Measurements from ENCODE around the gene NCOR2.

NCOR2 gene

DNA sequence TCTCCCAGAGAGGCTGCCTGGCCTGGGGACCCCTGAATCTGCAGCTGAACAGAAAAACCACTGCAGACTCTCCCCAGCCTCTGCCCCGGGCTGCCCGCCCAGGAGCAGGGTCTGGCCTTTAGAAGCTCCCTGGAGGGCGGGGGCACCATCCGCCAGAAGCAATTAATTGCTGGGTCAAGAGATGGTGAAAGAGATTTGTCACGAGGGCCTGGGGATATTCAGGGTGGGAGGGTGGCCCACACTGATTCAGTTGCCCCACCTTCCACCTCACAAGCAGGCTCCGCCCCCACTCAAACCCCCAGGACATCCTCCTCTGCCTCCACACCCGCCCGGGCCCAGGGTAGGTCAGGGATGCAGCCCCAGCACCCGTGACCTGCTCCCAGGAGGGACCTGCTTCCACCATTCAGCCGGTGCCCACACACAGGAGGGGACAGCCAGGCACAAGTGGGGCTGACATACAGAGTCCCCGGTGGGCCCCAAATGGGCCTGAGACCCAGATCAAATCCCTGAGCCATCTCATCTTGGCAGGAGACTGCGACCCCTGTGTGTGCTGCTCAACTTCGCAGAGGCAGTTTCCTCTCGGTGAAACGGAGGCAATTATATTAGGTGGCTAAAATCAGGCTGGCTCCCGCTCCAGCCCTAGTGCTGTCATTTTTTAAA lies 23.0 kb downstream of the NCOR2 start:
- no peak for DNase-seq (ENCODE audit: low read depth)

DNA sequence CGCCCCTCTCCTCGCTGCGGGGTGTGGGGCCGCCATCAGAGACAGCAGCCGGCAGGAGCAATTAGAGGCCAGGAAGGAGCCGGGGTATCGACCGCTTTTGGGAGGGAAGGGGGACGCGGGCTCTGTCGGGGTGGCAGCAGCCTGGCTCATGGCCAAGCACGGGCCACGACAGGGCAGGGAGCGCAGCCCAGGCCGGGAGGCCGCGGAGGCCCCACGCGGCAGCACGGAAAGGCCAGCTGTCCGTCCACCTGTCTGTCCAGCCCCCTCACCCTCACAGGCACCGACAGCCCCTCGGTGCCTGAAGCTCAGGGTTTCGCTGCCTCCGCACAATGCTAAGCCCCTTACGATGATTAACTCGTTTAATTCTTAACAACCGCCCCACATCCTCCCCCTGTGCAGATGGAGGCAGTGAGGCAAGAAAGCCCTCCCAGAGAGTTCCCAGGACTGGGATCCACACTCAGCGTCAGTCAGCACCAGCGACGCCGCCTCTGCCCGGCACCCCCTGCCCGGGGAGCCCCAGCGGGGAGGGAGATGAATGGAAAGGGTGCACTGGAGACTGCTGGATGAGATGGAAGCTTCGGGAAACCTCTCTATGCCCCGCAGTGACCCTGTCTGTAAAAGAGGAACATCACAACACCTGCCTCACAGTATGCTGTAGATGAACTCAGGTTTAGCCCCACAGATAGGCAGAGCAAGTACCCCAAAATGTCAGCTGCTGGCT lies 23.7 kb downstream of the NCOR2 start:
- DNase-seq (ENCODE audit: low read depth): no peak

DNA sequence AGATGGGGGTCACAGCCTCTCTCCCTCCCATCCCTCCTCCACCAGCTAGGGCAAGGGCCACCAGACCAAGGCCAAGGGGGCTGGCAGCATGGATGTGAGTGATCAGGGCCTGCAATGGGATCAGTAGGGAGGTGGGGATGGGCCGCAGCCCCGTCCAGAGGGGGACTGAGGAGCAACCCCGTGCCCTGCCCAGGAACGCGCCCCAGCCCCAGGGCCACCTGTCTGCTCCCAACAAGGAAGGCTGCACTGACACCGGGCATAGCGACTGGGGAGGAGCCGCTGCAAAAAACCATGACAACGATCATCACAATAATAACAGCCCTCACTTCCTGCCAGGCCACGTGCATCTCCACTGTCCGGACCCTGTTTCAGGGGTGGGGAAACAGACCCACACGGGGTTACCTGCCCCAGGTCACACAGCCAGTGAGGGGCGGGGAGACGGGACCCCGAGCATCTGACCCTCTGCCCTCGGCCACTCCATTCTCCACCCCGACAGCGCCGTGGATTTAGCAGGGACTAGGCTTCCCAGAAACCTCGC lies 24.3 kb downstream of the NCOR2 start:
- no peak for DNase-seq (ENCODE audit: low read depth)

DNA sequence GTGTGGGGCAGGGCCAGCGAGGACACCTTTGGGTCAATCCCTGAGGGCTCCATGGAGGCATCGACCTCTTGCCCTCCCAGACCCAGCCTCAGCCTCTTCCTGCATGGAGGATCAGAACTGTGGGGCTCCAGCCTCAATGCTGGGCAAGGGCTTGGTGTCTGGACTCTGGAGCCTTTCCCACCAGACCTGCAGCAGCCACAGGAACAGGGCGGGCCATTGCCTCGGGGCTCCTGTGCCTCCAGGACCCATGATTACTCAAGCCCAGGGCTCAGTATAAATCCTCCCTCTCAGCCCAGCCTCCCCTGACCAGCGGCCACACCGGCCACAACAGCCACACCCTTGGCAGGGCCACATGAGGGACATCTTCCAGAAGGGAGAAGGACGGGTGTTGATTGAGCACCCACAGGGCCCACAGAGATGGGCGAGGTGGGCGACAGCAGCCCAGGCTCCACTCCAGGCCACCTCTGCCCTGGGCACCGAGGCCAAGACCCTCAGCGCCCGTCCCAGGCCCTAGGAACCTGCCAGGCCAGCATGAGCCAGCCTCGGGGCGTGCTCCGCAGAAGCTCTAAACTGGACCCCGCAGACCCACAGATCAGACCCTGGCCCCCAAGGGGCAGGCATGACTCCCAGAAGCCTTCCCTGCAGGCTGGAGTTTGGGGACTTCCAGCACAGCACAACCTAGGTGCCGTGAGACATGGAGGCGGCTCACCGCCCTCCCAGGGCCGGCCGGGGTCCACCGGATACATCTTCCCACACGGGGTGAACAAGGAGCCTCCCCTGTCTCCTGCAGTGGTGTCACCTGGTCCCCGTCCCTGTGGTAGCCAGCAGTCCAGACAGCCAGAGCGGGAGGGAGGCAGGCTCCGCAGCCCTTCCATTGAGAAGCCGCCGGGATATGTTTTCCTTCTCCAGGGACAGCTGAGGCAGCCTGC lies 25.1 kb downstream of the NCOR2 start:
- DNase-seq (ENCODE audit: low read depth): no peak

DNA sequence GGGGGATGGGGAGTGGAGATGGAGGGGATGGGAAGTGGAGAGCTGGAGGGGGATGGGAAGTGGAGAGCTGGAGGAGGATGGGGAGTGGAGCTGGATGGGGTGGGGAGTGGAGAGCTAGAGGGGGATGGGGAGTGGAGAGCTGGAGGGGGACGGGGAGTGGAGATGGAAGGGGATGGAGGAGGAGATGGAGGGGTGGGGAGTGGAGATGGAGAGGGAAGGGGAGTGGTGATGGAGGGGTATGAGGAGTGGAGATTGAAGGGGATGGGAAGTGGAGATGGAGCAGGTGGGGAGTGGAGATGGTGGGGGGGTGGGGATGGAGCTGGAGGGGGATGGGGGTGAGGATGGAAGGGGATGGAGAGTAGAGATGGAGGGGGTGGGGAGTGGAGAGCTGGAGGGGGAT lies 26.1 kb downstream of the NCOR2 start:
- DNase-seq (ENCODE audit: low read depth): no peak

DNA sequence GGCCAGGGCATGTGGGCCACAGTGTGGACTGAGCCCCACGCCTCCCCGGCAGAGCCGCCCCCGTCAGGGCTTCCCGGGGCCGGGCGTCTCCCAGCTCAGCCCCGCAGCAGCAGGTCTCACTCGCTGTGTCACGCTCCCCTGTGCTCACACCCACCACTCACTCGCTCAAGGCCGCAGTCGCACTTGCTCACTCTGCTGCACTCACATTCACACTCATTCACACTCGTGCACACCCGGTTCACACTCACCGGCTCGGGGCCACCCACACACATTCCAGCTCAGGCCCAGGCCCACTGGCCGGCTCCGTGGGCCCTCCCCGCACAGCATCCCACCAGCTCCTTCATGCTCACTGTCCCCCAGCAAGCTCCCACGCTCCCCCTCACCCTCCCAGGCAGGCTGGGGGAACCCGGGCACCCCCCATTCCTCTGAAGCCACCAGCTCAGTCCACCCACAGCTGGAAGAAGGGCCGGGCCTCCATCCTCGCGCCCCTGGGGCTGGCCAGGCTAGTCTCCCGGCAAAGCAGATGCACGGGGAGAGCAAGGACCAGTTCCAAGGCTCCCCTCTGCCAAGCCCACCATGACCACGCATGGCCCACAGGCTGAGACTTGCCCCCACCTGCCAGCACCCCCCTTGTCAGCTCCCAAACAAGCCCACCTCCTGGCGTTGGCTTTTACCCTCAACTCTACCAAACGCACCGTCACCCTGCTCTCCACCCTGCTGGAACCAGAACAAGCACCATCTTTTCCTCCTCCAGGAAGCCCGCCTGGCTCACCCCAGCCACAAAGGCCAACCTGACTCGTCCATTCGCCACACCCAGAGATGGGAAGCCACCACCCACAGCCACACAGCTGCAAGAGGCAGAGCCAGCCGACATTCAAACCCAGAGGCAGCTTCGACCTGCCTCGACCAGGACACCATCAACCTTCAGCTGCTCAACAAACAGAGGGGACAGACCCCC lies 28.0 kb downstream of the NCOR2 start:
- DNase-seq (ENCODE audit: low read depth): no peak

DNA sequence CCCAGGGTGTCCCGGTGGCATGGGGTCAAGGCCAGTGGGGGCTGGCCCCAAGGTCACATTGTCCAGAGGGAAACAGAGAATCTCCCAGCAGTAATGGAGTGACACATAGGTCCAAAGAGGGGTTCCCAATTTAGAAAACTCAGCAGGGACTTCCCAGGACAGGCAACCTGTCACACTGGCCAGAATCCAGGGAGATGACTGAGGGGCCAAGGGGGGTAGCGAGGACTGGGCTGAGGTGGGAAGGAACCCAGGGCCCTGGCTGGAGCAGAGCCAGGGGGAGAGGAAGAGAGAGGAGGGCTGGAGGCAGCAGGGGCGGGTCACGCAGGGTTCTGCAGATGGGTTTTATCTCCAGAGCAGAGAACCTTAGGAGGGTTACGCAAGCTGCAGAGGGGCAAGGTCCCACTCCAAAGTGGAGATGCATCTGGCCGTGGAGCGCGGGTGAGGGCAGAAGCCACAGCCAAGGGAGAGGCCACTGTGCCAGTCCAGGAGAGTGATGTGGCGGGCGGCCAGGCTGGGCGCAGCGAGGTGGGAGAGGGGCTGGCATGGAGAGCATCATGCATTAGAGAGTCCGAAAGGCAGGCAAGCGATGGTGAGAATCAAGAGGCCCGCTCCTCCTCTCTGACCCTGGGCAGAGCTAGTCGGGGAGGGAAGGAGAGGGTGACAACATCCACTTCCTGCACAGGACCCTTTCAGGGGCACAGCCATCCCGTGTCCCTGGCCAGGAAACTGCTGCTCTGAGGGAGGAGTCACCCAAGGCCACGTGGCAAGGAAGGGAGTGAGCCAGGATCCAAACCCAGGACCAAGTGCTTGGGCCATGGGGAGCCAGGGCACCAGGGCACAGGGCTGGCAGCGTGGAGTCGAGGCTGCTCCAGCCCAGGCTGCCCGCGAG lies 29.0 kb downstream of the NCOR2 start:
- DNase-seq (ENCODE audit: low read depth): no peak

DNA sequence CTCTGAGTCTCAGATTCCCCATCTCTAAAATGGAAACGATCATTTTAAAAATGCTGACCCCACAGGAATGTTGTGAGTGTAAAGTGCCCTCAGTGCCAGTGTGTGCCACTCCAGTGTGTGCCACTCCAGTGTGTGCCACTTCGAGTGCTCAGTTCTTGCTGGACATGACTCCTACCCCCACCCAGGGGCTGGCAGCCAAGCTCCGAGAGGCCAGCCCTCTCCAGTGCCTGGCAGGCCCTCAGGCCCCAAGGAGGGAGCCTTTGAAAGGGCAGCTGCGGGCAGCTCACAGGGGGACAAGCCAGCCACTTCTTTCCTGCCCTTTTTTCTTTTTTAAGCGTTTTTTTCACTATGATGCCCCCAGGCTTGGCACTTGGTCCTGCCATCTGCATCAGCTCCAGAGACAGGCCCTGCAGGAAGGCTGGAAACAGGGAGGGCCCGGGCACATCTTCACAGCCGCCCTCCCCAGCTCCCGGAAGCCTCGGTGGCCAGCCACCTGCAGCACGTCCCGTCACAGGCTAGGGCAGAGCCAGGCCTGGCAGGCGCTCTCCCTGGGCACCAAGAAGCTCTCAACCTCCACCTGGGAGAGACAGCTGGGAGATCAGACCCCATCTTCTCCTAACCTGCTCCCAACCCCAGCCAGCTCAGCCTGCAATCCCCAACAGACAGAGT lies 29.8 kb downstream of the NCOR2 start:
- no peak for DNase-seq (ENCODE audit: low read depth)

DNA sequence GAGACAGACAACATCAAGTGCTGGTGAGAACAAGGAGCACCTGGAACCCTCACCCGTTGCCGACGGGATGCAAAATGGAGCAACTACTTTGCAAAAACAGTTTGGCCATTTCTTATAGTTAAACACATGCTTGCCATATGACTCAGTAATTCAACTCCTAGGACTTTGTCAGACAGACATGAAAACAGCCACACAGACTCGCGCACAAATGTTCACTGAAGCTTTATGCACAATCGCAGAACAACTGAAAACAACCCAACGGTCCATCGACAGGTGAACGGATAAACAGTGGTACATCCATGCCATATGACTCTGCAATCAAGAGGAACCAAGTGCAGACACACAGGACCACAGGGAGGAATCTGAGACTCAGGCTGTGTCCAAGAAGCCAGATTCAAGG lies 30.8 kb downstream of the NCOR2 start:
- no peak for DNase-seq (ENCODE audit: low read depth)

DNA sequence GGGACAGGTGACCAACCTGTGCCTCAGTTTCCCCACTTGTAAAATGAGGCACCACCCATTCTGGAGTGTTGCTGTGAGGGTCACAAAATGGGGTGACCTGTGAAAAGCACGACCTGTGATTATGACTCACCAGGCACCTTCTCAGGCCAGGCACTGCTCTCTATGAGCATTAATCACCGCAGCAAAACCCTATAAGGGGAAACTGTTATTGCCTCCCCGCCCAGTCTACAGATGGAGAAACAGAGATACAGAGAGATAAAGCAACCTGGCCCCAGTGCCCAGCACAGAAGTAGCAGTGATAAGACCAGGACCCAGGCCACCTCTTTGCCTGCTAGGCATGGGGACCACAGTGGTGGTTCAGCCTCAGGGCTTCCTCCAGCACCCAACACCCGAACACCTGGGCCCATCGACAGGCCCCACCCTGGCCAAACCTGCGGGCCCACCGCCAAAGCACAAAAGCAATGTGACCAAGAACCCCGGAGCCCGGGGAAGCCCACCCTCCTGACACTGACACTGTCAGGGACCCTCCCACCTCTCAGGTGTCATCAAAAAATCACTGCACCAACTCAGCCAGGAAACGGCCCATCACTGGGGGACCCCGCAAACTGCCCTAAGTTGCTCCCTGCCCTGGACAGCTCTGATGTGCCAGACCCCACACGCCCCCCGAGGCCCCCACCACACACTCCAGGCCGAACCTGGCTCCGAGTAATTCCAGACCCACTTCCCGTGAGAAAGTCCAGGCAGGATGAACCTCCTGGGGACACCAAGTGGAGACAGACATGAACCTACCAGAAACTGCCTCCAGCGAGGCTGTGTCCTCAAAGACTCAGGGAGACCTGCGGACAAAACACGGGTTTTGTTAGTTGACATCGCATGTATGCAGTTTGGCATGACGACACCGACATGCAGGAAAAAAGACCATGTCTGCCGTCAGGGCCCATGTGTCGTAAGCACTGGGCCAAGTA lies 32.4 kb downstream of the NCOR2 start:
- DNase-seq (ENCODE audit: low read depth): no peak

DNA sequence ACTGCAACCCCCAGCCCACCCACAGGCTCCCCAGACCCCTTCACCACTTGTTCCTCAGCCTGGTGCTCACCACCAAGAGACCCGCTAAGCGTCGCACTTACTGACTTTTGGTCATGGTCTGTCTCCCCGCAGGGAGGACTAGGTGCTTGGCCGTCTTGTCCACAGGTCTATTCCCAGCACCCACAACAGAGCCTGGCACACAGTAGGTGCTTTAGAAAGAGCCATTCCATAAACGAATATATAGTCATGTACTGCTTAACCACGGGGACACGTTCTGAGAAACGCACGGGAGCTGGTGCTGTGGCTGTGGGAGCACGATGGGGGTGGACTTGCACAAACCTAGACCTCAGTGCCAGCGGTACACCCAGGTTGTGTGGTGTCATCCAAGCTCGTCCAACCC lies 34.0 kb downstream of the NCOR2 start:
- DNase-seq (ENCODE audit: low read depth): no peak

DNA sequence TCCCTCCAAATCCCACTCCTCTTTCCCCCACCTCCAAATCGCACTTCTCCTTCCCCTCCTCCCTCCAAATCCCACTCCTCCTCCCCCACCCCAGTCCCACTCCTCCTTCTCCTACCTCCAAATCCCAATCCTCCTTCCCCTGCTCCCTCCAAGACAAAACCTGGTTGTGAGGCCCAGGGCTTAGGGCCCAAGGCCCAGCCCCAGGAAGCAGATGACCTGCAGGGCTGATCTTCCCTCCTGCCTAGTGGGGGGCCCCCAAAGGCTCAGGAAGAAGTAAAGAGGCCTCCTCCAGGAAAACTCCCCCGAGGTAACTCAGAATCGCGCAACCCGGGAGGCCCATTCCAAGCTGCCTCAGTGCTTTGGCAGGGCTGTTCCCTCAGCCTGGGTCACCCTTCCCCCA lies 34.4 kb downstream of the NCOR2 start:
- no peak for DNase-seq (ENCODE audit: low read depth)

DNA sequence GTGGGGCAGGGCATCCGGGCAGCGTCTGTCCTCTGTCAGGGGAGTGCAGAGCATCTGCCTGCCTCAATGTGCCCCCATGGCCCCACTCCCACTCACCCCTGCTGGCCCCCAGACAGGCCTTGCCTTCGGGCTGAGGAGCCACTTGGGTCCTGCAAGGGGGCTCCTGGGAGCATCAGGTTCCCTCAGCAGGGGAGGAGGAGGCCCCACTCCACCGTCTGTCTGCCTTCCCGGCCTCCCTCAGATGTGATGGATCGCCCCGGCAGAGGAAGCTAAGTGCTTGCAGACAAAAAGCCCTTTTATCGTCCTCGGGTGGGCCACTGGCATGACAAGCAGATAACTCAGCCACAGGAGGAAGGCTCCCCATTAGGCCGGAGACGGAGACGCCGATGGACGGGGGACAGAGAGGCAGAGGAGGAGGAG lies 35.1 kb downstream of the NCOR2 start:
- DNase-seq (ENCODE audit: low read depth): no peak

DNA sequence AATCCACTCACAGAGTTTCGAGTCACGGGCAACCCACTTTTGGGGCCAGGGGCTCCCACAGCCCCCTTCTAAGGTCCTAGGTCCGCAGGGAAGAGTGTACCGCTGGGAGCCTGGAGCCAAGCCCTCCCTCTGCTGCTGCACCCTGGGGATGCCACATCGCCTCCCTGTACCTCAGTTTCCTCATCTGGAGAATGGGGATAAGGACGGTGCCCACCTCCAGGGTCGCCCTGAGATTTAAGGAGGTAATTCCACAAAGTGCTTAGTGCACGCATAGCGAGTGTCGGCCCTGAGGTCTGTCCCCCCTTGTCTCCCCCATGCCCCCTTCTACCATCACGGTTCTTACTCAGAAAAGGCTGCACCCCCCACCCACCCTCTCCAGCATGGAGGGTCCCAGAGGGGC lies 35.5 kb downstream of the NCOR2 start:
- no peak for DNase-seq (ENCODE audit: low read depth)

DNA sequence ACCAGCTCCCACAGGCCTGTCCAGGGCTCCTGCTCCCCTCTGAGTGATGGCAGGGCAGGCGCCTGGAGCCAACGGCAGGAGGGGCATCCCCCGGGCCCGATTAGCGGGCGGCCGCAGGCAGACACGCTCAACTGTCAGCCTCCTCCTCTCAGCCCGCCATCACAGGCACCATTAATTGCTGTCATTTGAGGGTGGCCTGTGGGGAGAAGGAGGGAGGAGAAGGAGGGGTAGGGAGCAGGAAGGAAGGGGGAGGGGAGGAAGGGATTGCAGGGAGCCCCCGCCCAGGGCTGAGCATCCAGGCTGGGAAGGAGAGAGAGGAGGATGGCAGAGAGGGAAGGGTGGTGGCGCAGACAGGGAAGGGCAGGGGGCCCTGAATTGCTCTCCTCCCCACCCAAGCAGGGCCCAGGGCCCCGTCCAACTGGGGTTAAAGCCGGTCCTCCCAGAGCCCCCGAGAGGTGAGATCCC lies 36.1 kb downstream of the NCOR2 start:
- no peak for DNase-seq (ENCODE audit: low read depth)

DNA sequence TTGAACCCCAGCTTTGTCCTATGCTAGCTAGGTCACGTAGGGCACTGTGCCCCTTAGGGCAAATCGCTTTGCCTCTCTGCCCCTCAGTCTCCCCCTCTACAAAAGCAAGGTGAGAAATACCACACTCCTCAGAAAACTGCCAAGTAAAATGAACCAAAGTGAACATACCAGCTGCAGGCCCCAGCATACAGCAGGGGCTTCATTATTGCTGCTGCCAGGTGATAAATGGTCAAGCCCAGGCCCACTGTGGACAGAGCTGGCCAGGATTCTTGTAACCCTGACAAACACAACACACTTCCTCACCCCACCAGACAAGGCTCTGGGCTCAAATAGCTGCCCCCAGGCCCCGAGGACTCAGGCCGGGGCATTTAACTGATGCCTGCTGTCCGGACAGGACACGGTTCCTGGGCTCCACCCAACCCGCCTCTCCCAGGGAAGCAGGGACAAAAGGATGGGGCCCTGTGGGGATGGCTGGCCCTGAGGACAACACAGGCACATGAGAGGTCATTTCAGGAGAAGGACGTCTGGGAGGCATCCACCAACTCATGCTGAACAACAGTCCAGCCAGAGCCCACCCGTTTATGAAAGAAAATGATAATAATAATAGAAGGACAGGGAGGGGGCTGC lies 36.7 kb downstream of the NCOR2 start:
- DNase-seq (ENCODE audit: low read depth): no peak

DNA sequence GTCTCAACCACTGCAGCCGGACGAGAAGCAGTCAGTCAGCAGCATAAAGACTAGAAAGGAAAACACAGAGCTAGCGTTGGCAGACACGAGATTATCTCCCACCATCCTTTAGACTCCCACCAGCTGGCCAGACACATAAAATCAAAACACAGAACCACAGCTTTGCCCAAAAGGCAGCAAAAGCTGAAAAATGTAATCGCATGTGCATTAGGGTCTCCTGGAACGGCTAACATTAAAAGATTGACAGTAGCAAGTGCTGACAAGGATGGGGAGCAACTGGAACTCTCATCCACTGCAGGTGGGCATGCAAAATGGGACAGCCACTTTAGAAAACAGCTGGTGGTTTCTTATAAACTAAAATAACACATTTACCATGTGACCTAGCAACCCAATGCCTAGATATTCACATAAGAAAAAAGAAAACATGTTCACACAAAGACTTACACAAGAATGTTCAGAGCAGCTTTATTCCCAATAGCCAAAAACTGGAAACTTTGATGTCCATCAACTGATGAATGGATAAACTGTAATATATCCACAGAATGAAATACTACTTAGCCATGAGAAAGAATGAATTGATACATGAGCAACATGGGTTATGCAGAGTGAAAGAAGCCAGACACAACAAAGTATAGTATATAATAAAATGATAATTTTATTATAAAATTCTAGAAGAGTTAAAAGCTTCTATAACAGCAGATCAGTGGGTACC lies 37.7 kb downstream of the NCOR2 start:
- no peak for DNase-seq (ENCODE audit: low read depth)
